D341Med (cell line): ENCODE measurements around the gene OVOL1.

Experiments used
- DNase-seq: peaks from one replicate; pipeline ENCODE4 v3.0.0; 2012; ENCODE audit warnings: low spot score

OVOL1 gene

DNA sequence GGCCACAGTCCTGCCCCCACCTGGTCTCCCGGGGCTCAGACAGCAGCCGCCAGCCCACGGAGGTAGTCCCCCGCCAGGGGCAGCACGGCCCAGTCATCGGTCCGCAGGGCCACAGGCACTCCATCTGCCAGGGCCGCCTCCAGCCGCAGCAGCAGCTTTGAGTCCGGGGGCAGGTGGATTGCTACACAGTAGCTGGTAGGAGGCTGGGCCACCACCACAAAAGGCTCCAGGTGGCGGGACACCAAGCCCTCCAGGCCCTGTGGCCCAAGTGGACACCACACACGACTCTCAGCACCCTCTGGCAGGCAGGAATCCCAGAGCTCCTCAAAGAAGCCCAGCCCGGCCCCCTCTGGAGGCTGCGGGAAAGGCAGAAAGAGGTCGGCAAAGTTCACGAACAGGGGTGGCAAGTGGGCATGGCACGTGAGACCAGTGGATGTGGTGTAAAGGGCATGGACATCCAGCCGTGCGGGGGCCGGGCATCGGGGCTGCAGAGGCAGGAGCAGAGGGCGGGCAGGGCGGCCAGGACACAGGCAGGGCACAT, 9.0 kb upstream of the OVOL1 start:
- DNase-seq: peak; percentile 20

DNA sequence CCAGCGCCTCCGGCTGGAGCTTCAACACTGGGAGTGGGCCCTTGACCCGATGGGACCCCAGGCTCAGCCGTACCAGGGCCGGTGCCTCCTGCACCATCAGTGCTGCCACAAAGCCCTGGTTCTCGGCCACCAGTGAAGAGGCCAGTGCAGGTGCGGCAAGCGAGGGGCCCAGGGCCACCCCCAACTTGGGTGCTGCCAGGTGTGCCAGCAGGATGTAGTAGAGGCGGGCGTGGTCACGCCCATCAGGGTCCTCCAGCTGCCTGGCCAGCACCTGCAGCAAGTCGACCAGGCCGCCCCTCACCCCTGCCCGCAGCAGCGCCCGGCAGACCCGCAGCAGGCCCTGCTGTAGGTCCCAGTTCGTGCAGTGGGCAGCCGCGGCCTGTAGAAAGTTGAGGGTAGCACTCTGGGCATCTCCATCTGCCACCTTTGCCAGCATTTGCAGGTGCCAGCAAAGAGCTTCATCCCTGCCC, 8.4 kb upstream of the OVOL1 start:
- peak; percentile 14 for DNase-seq

- peak; percentile 14 for DNase-seq
Measured at GRCh38 chr11:65778901-65779668, 7.8 kb upstream of the OVOL1 start.

DNA sequence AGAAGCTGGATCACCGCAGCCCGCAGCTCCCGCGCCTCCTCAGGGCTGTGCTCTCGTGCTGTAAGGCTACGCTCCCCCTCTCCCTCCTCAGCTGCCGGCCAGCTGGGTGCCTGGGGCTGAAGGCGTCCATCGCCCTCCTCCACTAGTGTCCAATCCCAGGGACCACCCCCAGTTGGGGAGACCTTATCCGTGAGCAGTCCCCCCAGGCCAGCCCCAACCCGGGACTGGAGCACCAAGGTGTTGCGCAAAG, 7.3 kb upstream of the OVOL1 start:
- no peak for DNase-seq

DNA sequence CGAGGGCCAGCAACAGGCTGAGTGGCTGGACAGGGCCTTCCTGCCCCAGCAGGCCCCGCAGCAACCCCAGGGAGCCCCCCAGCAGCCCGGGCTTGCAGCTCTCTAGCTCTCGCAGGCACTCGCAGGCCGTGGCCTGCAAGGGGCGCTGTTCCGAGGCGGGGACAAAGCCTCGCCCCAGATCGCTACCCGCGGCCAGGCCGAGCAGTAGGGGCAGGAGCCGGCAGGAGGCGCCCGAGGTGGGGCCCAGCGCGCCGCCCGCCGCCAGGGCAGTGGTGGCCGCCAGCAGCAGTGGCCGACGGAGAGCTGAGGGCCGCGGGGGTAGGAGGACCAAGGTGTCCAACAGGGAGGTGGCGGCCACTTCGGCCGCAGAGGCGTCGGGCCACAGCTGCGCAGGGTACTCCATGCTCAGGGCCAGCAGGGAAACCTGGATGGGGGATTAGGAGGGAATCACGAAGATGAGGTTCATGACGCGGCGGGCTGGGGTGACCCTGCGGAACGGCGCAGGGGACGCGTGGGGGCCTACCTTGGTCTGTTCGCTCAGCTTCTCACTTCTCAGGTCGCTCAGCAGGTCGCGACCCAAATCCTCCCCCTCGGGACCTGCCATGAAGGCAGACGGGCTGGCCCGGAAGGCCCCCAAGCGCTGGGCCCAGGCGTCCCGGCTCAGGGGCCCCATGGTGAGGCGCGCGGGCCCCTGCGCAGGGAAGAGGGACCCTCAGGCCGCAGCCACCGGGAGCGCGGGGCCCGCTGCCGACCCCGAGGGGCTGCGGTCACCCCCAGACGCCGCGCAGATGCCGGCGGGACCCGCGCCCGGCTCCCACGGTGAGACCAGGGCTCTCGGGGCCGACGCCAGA, 6.7 kb upstream of the OVOL1 start:
- peak; percentile 93 for DNase-seq

DNA sequence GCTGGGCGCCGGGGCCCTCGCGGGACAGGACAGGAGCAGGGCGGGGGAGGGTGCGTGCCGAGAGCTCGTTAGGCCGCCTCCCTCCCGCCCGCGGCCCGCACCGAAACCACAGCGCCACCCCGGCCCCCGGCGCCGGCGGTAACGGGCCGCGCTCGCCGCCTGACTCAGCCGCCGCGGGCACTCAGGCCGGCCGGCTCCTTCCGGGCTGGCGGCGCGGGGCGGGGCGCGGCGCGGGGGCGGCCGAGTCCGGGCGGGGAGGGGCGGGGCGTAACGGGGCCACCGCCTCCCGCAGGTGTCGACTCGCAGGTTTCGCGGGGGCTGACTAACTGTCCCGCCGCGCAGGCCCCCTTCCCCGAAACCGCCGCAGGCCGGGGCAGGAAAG, 6.1 kb upstream of the OVOL1 start, which contains the start of gene AP5B1:
Gene AP5B1, minus strand, starts transcription at position 207 of the 382 bp plus-strand sequence. CDS start 385 bp downstream, outside the sequence.
- DNase-seq: peak; percentile 83

- DNase-seq: peak; percentile 91
Measured at GRCh38 chr11:65781152-65781961, 5.5 kb upstream of the OVOL1 start.

GRCh38 chr11:65781962-65782815, 4.7 kb upstream of the OVOL1 start:
- peak; percentile 29 for DNase-seq

GRCh38 chr11:65782816-65783228, 4.0 kb upstream of the OVOL1 start:
- DNase-seq: peak; percentile 17

GRCh38 chr11:65785319-65786007, 1.4 kb upstream of the OVOL1 start:
- DNase-seq: no peak

GRCh38 chr11:65786008-65786785, 666 bp upstream of the OVOL1 start:
- peak; percentile 49 for DNase-seq

DNA sequence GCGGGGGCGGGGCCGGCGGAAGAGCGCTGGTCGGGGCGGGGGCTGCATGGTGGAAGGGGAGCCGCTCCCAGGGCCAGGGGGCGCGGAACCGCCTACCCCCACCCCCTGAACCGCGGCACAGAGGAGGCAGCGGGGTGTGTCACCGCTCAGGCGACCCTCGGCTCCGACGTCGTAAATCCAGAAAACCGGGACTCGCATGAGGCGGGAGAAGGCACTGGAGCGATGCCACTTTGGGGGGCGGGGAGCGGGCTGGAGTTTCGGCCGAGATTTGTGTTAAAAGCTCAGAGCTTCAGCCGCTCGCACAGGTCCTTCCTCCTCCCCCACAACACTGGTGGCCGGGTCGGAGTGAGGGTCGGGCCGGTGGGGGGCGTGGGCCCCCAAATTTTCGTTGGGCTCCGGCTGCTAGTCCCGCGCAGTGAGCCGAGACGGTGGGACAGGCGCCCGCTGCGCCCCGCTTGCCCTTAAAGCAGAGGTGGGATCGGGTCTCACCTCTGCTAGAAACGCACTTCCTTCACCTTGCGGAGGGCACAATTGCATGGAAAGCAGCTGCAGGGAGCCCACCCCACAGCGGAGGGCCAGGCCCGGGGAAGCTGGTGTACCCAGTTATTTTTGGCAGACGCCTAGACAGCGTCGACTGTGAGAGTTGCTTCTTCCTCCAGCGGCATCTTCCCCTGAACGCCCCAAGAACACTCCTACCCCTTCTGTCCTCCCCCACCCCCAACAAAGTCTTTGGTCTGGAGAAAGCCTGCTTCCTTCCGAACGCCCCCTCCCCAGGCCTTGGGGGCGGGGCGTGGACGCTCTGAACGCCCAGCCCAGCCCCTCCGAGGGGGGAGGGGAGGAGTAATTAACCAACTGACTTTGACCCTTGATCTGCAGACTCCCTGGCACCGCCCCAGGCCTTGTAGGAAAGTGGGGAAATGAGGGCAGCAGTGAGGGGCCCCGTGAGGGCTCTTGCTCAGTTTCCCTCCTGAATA, 1.1 kb downstream of the OVOL1 start:
- peak; percentile 41 for DNase-seq

- DNase-seq: peak; percentile 24
Measured at GRCh38 chr11:65788821-65789220, 2.0 kb downstream of the OVOL1 start.

GRCh38 chr11:65789230-65790103, 2.6 kb downstream of the OVOL1 start:
- peak; percentile 67 for DNase-seq

- no peak for DNase-seq
Measured at GRCh38 chr11:65790104-65790901, 3.4 kb downstream of the OVOL1 start.

GRCh38 chr11:65790902-65791650, 4.2 kb downstream of the OVOL1 start:
- no peak for DNase-seq
